GM23338 (cell line): ENCODE results near the gene RAPGEF5. TPM values are rescaled to one million over a fixed set of nuclear protein-coding genes. Genes with fewer than 3 reads are reported as not detected.
A peak's percentile ranks its signal among the peaks of the same experiment; 100 is the strongest.

ENCODE experiments used
- ATAC-seq: fragments of 200-7000 bp; cut with Tn5 transposase; 3 replicates; pipeline ENCODE4 v1.9.1; 2020
- DNase-seq: peaks from one replicate; pipeline ENCODE4 v3.0.0-alpha.2; 2015; ENCODE audit warnings: low spot score
- H2AFZ ChIP-seq: fragments of 200-600 bp; sonication (generic); 2 replicates; pipeline ENCODE4 v1.8.0; 2016; ENCODE audit warnings: antibody characterized with exemption, mild to moderate bottlenecking, moderate library complexity
- H3F3A ChIP-seq: fragments of 200-600 bp; sonication (generic); replicated peaks from 2 replicates; pipeline ENCODE4 v1.8.0; 2017; ENCODE audit warnings: antibody characterized with exemption, mixed run types, low read depth
- H3K27ac ChIP-seq: fragments of 200-600 bp; sonication (generic); 2 replicates; pipeline ENCODE4 v1.6.1; 2016; ENCODE audit warnings: low read depth
- H3K27me3 ChIP-seq: fragments of 200-600 bp; sonication (generic); 2 replicates; pipeline ENCODE4 v1.8.0; 2016; ENCODE audit warnings: mild to moderate bottlenecking, mixed run types, moderate library complexity; ENCODE audit not compliant: insufficient read depth
- H3K36me3 ChIP-seq: fragments of 200-600 bp; sonication (generic); 2 replicates; pipeline ENCODE4 v1.8.0; 2016; ENCODE audit warnings: mild to moderate bottlenecking; ENCODE audit not compliant: insufficient read depth
- H3K4me1 ChIP-seq: fragments of 200-600 bp; sonication (generic); 2 replicates; pipeline ENCODE4 v1.8.0; 2016; ENCODE audit warnings: mild to moderate bottlenecking, moderate library complexity; ENCODE audit not compliant: insufficient read depth
- H3K4me2 ChIP-seq: fragments of 200-600 bp; sonication (generic); 2 replicates; pipeline ENCODE4 v1.7.1; 2017; ENCODE audit warnings: mixed run types
- H3K4me3 ChIP-seq: fragments of 200-600 bp; sonication (generic); 2 replicates; pipeline ENCODE4 v1.6.1; 2016; ENCODE audit warnings: mixed run types
- H3K79me2 ChIP-seq: fragments of 200-600 bp; sonication (generic); replicated peaks from 2 replicates; pipeline ENCODE4 v1.8.0; 2017; ENCODE audit warnings: mild to moderate bottlenecking; ENCODE audit not compliant: insufficient read depth
- H3K9me2 ChIP-seq: fragments of 200-600 bp; sonication (generic); 2 replicates; pipeline ENCODE4 v1.8.0; 2017; ENCODE audit not compliant: insufficient read depth
- H4K20me1 ChIP-seq: fragments of 200-600 bp; sonication (generic); replicated peaks from 2 replicates; pipeline ENCODE4 v1.8.0; 2017; ENCODE audit warnings: mild to moderate bottlenecking; ENCODE audit not compliant: insufficient read depth
- H3K27ac Mint-ChIP-seq: 2 replicates; pipeline ENCODE4 v1.8.0; 2020; ENCODE audit warnings: inconsistent platforms, mild to moderate bottlenecking, moderate library complexity, mixed read lengths
- H3K27me3 Mint-ChIP-seq: 3 replicates; pipeline ENCODE4 v1.8.0; 2022; ENCODE audit warnings: low read depth, mild to moderate bottlenecking, moderate library complexity, mixed read lengths, inconsistent platforms; ENCODE audit not compliant: insufficient read depth, poor library complexity
- H3K36me3 Mint-ChIP-seq: 3 replicates; pipeline ENCODE4 v1.8.0; 2021; ENCODE audit warnings: low read depth, mild to moderate bottlenecking, inconsistent platforms, moderate library complexity, mixed read lengths
- H3K4me1 Mint-ChIP-seq: 3 replicates; pipeline ENCODE4 v1.8.0; 2020; ENCODE audit warnings: mild to moderate bottlenecking, inconsistent platforms, mixed read lengths
- H3K4me3 Mint-ChIP-seq: 3 replicates; pipeline ENCODE4 v1.8.0; 2021; ENCODE audit warnings: moderate library complexity, mild to moderate bottlenecking, inconsistent platforms, mixed read lengths
- H3K9me3 Mint-ChIP-seq: 3 replicates; pipeline ENCODE4 v1.8.0; 2020; ENCODE audit warnings: moderate library complexity, mild to moderate bottlenecking, inconsistent platforms, mixed read lengths
- CREB1 ChIP-seq: fragments of 250-450 bp; sonication (Bioruptor Pico); IDR thresholded peaks from 2 replicates; pipeline ENCODE4 v1.5.0; 2020; ENCODE audit warnings: low read depth, mild to moderate bottlenecking, moderate library complexity
- EZH2 ChIP-seq: fragments of 200-600 bp; sonication (generic); IDR thresholded peaks from one replicate; pipeline ENCODE4 v1.8.0; 2017; ENCODE audit warnings: antibody characterized with exemption, mild to moderate bottlenecking, low read depth; ENCODE audit not compliant: unreplicated experiment
- EZH2phosphoT487 ChIP-seq: fragments of 200-600 bp; sonication (generic); IDR thresholded peaks from one replicate; pipeline ENCODE4 v1.8.1; 2018; ENCODE audit warnings: antibody characterized with exemption; ENCODE audit not compliant: unreplicated experiment
- JUNB ChIP-seq: IDR thresholded peaks from one replicate; pipeline ENCODE4 v1.6.1; 2016; ENCODE audit warnings: antibody characterized with exemption; ENCODE audit not compliant: unreplicated experiment
- NANOG ChIP-seq: IDR thresholded peaks from 2 replicates; pipeline ENCODE4 v1.6.1; 2016; ENCODE audit warnings: antibody characterized with exemption, borderline replicate concordance
- POLR2AphosphoS5 ChIP-seq: IDR thresholded peaks from 2 replicates; pipeline ENCODE4 v1.6.1; 2016; ENCODE audit warnings: antibody characterized with exemption, low read depth
- STAT1 ChIP-seq: IDR thresholded peaks from one replicate; pipeline ENCODE4 v1.6.1; 2016; ENCODE audit warnings: antibody characterized with exemption; ENCODE audit not compliant: unreplicated experiment
- polyA plus RNA-seq: library from polyadenylated mRNA; unstranded; fragments of >200 nt; fragmentation: Nextera tagmentation; extraction: Ambion mirVana; gene quantifications from 2 replicates; pipeline ENCODE4 v1.2.1, GENCODE V29; 2016
- total RNA-seq: library from RNA; depleted of rRNA; stranded (reverse); fragments of >200 nt; shearing (Covaris generic); gene quantifications from 2 replicates; pipeline ENCODE4 v1.2.3, GENCODE V29; 2014
- TF ChIP-seq, protein P1 (sequence below): IDR thresholded peaks from 2 replicates; pipeline ENCODE4 v1.6.1; 2016; ENCODE audit warnings: antibody characterized with exemption

RAPGEF5 gene
- total and polyA plus RNA-seq, 2 experiments from 2014 or later, result 6.3 to 13.1 TPM

DNA sequence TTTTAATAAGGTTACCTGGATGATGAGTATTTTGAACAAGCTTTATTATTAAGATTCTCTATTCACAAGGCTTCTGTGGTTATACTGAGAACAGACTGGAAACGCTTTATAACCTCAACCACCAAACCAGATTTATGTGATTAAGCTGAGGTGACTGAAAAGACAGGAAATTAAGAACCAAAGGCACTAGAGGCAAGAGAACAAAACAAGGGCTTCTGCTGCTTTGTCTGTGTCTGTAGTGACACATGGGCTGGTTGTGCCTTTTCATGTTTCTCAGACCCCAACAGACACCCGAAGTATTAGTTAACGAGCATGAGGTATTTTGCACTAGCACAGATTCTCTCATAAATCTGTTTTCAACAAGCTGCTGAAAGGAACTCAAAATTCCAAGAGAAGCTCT is 64.4 kb downstream of the RAPGEF5 start:
- Histone ChIP-seq H3F3A (no peaks in the 10 kb centered on the region), H2AFZ (no peak overlapping the region), H3K9me2 (no peaks in the 10 kb centered on the region), H3K4me2 (no peak overlapping the region), H3K27ac (peak overlapping the region; percentile 67; the same call in 1 of the 2 replicates), H3K27me3 (no peaks in the 10 kb centered on the region), H4K20me1 (no peaks in the 10 kb centered on the region), H3K4me1 (no peaks in the 10 kb centered on the region), H3K79me2 (no peaks in the 10 kb centered on the region), H3K36me3 (peaks cover 3% of the 10 kb centered on the region; the same call in 1 of the 2 replicates), H3K4me3 (no peak overlapping the region)
- Mint-ChIP-seq H3K4me3 (no peak overlapping the region), H3K9me3 (no peaks in the 10 kb centered on the region), H3K27me3 (peaks cover 2% of the 10 kb centered on the region), H3K4me1 (peaks cover 9% of the 10 kb centered on the region; the same call in 2 of the 3 replicates), H3K36me3 (peaks cover 29% of the 10 kb centered on the region), H3K27ac (no peak overlapping the region)
- DNase-seq, result no peak
- no peak for ATAC-seq
- TF ChIP-seq EZH2phosphoT487 (no peak), STAT1 (no peak), EZH2 (no peak), CREB1 (CRISPR knock-in tag) (no peak), JUNB (no peak)
- TF ChIP-seq, protein P1, sequence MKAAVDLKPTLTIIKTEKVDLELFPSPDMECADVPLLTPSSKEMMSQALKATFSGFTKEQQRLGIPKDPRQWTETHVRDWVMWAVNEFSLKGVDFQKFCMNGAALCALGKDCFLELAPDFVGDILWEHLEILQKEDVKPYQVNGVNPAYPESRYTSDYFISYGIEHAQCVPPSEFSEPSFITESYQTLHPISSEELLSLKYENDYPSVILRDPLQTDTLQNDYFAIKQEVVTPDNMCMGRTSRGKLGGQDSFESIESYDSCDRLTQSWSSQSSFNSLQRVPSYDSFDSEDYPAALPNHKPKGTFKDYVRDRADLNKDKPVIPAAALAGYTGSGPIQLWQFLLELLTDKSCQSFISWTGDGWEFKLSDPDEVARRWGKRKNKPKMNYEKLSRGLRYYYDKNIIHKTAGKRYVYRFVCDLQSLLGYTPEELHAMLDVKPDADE, result no peak

DNA sequence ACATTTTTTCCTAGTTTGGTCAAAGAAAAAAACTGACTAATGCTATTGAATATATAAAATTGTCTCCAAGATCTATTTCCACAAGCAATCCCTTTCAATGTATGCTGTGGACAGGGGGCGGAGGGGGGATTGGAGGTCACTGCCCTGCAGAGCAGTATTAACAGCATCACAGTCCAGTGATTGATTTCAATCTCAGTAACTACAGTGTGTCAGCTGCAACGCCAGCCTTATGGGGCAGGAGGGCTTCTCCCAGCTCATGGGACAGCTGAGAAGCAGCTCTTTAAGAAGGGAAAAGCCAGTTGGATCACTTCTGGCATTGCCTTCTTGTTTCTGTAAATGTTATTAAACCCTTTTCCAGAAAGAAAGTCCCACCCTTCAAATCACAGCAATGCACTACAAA is 65.0 kb downstream of the RAPGEF5 start:
- H3K36me3 Mint-ChIP-seq, result peaks cover 32% of the 10 kb centered on the region
- Histone ChIP-seq H3K4me3 (no peak overlapping the region), H3K36me3 (peaks cover 3% of the 10 kb centered on the region; the same call in 1 of the 2 replicates), H3K79me2 (no peaks in the 10 kb centered on the region), H2AFZ (no peak overlapping the region), H3K27ac (no peak overlapping the region), H3K9me2 (no peaks in the 10 kb centered on the region), H3K4me2 (no peak overlapping the region), H4K20me1 (no peaks in the 10 kb centered on the region), H3F3A (no peaks in the 10 kb centered on the region), H3K4me1 (no peaks in the 10 kb centered on the region), H3K27me3 (no peaks in the 10 kb centered on the region)
- DNase-seq, result no peak
- ATAC-seq, result no peak
- H3K27me3 Mint-ChIP-seq, result peaks cover 2% of the 10 kb centered on the region
- H3K27ac Mint-ChIP-seq, result no peak overlapping the region
- no peaks in the 10 kb centered on the region for H3K9me3 Mint-ChIP-seq
- H3K4me1 Mint-ChIP-seq, result peaks cover 9% of the 10 kb centered on the region; the same call in 2 of the 3 replicates
- TF ChIP-seq NANOG, result no peak
- no peak for TF ChIP-seq EZH2
- no peak overlapping the region for H3K4me3 Mint-ChIP-seq

DNA sequence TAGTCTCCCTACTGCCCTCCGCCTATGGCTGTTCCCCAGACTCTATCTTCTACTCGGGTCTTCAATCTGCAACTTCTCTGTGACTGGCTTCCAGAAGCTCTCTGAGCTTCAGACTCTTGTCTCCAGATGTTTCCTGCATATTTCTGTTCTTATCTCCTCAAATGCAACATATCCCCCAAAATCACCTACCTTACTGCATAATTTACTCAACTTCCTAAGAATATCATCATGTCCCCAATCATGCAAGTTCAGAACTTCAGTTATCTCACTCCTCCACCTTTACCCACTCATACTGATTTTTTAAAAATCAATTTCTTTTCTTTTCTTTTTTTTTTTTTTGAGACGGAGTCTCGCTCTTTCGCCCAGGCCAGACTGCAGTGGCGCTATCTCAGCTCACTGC is 68.8 kb downstream of the RAPGEF5 start:
- Mint-ChIP-seq H3K27me3 (peaks cover 2% of the 10 kb centered on the region), H3K36me3 (peaks cover 32% of the 10 kb centered on the region), H3K4me3 (no peak overlapping the region), H3K27ac (no peak overlapping the region), H3K4me1 (peaks cover 3% of the 10 kb centered on the region; the same call in 1 of the 3 replicates), H3K9me3 (no peaks in the 10 kb centered on the region)
- Histone ChIP-seq H3K79me2 (no peaks in the 10 kb centered on the region), H2AFZ (no peak overlapping the region), H3K9me2 (no peaks in the 10 kb centered on the region; the same call in 1 of the 2 replicates), H3F3A (no peaks in the 10 kb centered on the region), H3K27me3 (no peaks in the 10 kb centered on the region), H3K27ac (no peak overlapping the region), H3K4me1 (no peaks in the 10 kb centered on the region), H3K36me3 (peaks cover 3% of the 10 kb centered on the region; the same call in 1 of the 2 replicates), H4K20me1 (no peaks in the 10 kb centered on the region), H3K4me3 (no peak overlapping the region), H3K4me2 (no peak overlapping the region)
- DNase-seq, result no peak
- no peak for TF ChIP-seq JUNB
- TF ChIP-seq POLR2AphosphoS5, result no peak
- no peak for ATAC-seq
